ENCODE measurements around the gene CLPTM1L.
"Not testable (repeated sequence)": the region's sequence is repeated elsewhere in the genome, so short reads cannot be mapped to it uniquely, and the experiment has no call there.

Gene CLPTM1L

GRCh38 chr5:1278216-1278615, 66.7 kb downstream of the CLPTM1L start:
- H3K4me3 ChIP-seq (ENCODE audit: low read depth, low read length): no peak overlapping the region
- no peak for TF ChIP-seq CTCF (conservative IDR thresholded peaks at IDR 0.05; ENCODE audit: low read depth, low read length)
- DNase-seq (ENCODE audit: low read depth): no peak

DNA sequence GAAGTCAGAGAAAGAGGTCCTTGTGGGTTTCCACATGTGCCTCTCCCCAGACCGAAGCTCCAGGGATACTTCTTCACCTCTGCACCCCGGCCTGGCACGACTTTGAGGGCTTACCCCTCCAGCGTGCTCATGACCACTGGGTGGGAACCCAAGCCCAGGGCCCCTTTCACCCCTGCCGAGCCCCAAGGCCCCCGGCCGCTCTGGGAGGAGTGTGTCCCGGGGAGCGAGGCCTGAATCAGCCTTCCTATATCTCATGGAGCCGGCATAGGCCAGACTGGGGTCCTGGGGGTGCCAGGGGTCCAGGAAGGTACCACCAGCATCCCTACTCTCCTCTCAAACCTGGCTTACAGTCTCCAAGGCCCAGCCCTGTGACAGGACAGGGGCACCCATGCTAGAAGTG, 67.1 kb downstream of the CLPTM1L start:
- TF ChIP-seq CTCF (conservative IDR thresholded peaks at IDR 0.05; ENCODE audit: low read depth, low read length): no peak
- H3K4me3 ChIP-seq (ENCODE audit: low read depth, low read length): no peak overlapping the region
- DNase-seq (ENCODE audit: low read depth): no peak

- no peak for TF ChIP-seq CTCF (conservative IDR thresholded peaks at IDR 0.05; ENCODE audit: low read depth, low read length)
- H3K4me3 ChIP-seq (ENCODE audit: low read depth, low read length): no peak overlapping the region
These were observed 67.6 kb downstream of the CLPTM1L start for GRCh38 chr5:1277331-1277730.

DNA sequence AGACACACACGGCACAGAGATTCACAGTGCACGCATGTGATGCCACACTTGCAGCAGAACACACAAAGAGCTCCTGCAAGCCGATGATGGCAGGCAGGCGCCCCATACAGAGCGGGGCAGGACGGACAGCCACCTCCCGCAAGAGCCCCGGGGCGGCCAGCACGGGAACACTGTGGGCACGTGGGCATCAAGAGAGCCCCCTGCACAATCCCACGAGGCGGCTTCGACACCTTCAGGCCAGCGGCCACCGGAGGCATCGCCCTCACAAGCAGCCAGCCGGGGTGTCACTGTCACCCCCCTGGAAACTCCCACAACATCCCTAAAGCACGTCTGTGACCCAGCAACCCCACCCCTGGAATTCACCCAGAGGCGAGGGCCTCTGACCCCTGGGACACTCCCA, 68.0 kb downstream of the CLPTM1L start:
- no peak overlapping the region for H3K4me3 ChIP-seq (ENCODE audit: low read depth, low read length)
- DNase-seq (ENCODE audit: low read depth): no peak
- TF ChIP-seq CTCF (conservative IDR thresholded peaks at IDR 0.05; ENCODE audit: low read depth, low read length): no peak

More at GRCh38 chr5:1277331-1277730, 67.6 kb downstream of the CLPTM1L start:
- no peak for DNase-seq (ENCODE audit: low read depth)

- not testable (repeated sequence) for H3K4me3 ChIP-seq (ENCODE audit: low read depth, low read length); DNase-seq (ENCODE audit: low read depth)
These were observed 69.2 kb downstream of the CLPTM1L start for GRCh38 chr5:1275397-1276391.

DNA sequence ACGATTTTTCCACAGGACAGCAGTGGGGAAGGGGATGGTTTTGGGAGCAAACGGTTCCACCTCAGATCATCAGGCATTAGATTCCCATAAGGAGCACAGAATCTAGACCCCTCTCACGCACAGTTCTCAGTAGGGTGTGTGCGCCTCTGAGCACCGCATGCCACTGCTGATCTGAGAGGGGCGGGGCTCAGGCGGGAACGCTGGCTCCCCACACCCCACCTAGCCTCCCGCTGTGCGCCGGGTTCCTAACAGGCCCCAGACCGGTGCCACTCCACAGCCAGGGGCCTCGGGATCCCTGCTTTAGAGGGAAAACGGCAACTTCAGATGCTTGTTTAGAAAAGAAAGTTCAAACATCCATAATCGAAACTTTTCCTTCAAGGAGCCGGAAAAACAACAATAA, 70.4 kb downstream of the CLPTM1L start:
- no peak overlapping the region for H3K4me3 ChIP-seq (ENCODE audit: low read depth, low read length)
- TF ChIP-seq CTCF (conservative IDR thresholded peaks at IDR 0.05; ENCODE audit: low read depth, low read length): no peak
- no peak for DNase-seq (ENCODE audit: low read depth)

DNA sequence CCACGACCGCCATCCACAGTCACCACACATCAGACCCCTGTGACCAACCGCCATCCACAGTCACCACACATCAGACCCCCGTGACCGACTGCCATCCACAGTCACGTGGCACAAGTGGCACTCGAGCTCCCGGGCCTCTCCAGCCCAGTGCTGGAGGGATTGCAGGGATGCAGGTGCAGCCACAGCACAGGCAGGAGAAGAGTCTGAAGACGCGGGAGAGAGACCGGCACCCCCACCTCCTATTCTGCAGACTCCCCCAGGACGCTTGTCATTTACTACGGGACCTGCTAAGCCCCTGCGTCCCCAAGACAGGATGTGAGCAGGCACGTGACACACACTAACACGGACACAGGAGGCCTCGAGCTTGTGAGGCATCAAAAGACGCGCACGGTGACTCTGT, 71.2 kb downstream of the CLPTM1L start:
- TF ChIP-seq CTCF (conservative IDR thresholded peaks at IDR 0.05; ENCODE audit: low read depth, low read length): no peak
- H3K4me3 ChIP-seq (ENCODE audit: low read depth, low read length): no peak overlapping the region
- no peak for DNase-seq (ENCODE audit: low read depth)
